HepG2 (cell line): ENCODE measurements around the gene JPH3. TPM values are rescaled to one million over a fixed set of nuclear protein-coding genes. Genes with fewer than 3 reads are reported as not detected.

Experiments
- ARID2 ChIP-seq: sonication (generic); formaldehyde crosslinking; IDR thresholded peaks from 2 replicates; pipeline ENCODE4 v1.8.1; 2022; ENCODE audit warnings: mild to moderate bottlenecking, missing genetic modification reagents, borderline replicate concordance
- EEA1 ChIP-seq: sonication (generic); formaldehyde crosslinking; IDR thresholded peaks from 2 replicates; pipeline ENCODE4 v1.5.1; 2020; ENCODE audit warnings: mild to moderate bottlenecking, missing genetic modification reagents, borderline replicate concordance
- IKZF1 ChIP-seq: fragments of 450-650 bp; IDR thresholded peaks from 2 replicates; pipeline ENCODE4 v1.7.1; 2016
- KLF13 ChIP-seq: sonication (generic); formaldehyde crosslinking; IDR thresholded peaks from 2 replicates; pipeline ENCODE4 v1.4.0; 2020; ENCODE audit warnings: mild to moderate bottlenecking, missing genetic modification reagents
- KLF16 ChIP-seq, 2 experiments: sonication (generic) in 1 of 2; formaldehyde crosslinking in 1 of 2; IDR thresholded peaks; 2 replicates each; pipeline versions ENCODE4 v1.6.1 to v1.8.0; 2016 to 2023; ENCODE audit warnings: missing genetic modification reagents in 2 of 2, missing compliant biosample characterization in 1 of 2
- MAZ ChIP-seq, 2 experiments: sonication (generic) in 1 of 2; formaldehyde crosslinking in 1 of 2; IDR thresholded peaks; 2 replicates each; pipeline versions ENCODE4 v1.5.0 to v1.6.1; 2012 to 2020; ENCODE audit warnings: low read depth in 2 of 2, mild to moderate bottlenecking in 2 of 2, borderline replicate concordance in 1 of 2, improper control_type of control experiment in 1 of 2, low read length in 1 of 2, missing genetic modification reagents in 1 of 2, moderate library complexity in 1 of 2
- NFATC3 ChIP-seq: sonication (generic); formaldehyde crosslinking; IDR thresholded peaks from 2 replicates; pipeline ENCODE4 v1.5.1; 2020; ENCODE audit warnings: mild to moderate bottlenecking, missing genetic modification reagents
- NONO ChIP-seq, 2 experiments: fragments of 450-650 bp in 1 of 2; sonication (generic) in 1 of 2; formaldehyde crosslinking in 1 of 2; IDR thresholded peaks in 1 of 2; conservative IDR thresholded peaks in 1 of 2; 2 replicates each; pipeline versions ENCODE4 v1.6.1 to v1.8.0; 2017 to 2022; ENCODE audit warnings: mild to moderate bottlenecking in 1 of 2, missing genetic modification reagents in 1 of 2, moderate library complexity in 1 of 2
- XBP1 ChIP-seq: sonication (generic); formaldehyde crosslinking; IDR thresholded peaks from 2 replicates; pipeline ENCODE4 v1.5.0; 2020; ENCODE audit warnings: missing genetic modification reagents
- ZNF10 ChIP-seq: sonication (generic); formaldehyde crosslinking; IDR thresholded peaks from 2 replicates; pipeline ENCODE4 v1.4.0; 2020; ENCODE audit warnings: mild to moderate bottlenecking, low read depth, missing genetic modification reagents, borderline replicate concordance
- ZNF329 ChIP-seq: sonication (generic); formaldehyde crosslinking; IDR thresholded peaks from 2 replicates; pipeline ENCODE4 v1.9.0; 2021; ENCODE audit warnings: low read depth, mild to moderate bottlenecking, missing genetic modification reagents
- ZNF598 ChIP-seq: sonication (generic); formaldehyde crosslinking; IDR thresholded peaks from 2 replicates; pipeline ENCODE4 v1.5.1; 2020; ENCODE audit warnings: mild to moderate bottlenecking, missing genetic modification reagents, borderline replicate concordance
- ZNF776 ChIP-seq: sonication (generic); formaldehyde crosslinking; IDR thresholded peaks from 2 replicates; pipeline ENCODE4 v1.4.0; 2020; ENCODE audit warnings: mild to moderate bottlenecking, missing genetic modification reagents
- ZSCAN12 ChIP-seq: sonication (generic); formaldehyde crosslinking; IDR thresholded peaks from 2 replicates; pipeline ENCODE4 v1.9.0; 2021; ENCODE audit warnings: mild to moderate bottlenecking, missing genetic modification reagents
- polyA plus RNA-seq, 8 experiments: library from polyadenylated mRNA; depleted of rRNA in 3 of 8; stranded (reverse) in 7 of 8; unstranded in 1 of 8; fragments of >200 nt; fragmentation: Illumina TruSeq in 4 of 8; extraction: Trizol in 4 of 8; gene quantifications; 2 replicates each; pipeline versions ENCODE4 v1.2.1 to v1.2.3, GENCODE V29; 2011 to 2016; ENCODE audit warnings: low read depth in 4 of 8, missing spikeins in 1 of 8, mixed read lengths in 1 of 8; ENCODE audit not compliant: insufficient read depth in 1 of 8
- total RNA-seq, 5 experiments: library from RNA; depleted of rRNA; stranded (reverse); fragments of >200 nt; fragmentation: Illumina TruSeq; extraction: Trizol; gene quantifications; 2 replicates each; pipeline ENCODE4 v1.2.3, GENCODE V29; 2016; ENCODE audit warnings: low read depth in 1 of 5
- TF ChIP-seq, protein P1 (sequence below): sonication (generic); formaldehyde crosslinking; IDR thresholded peaks from 2 replicates; pipeline ENCODE4 v1.5.1; 2020; ENCODE audit warnings: mild to moderate bottlenecking, missing genetic modification reagents, moderate library complexity
- TF ChIP-seq, protein P2 (sequence below): IDR thresholded peaks from 2 replicates; pipeline ENCODE4 v1.6.1; 2016
- TF ChIP-seq, protein P3 (sequence below): IDR thresholded peaks from 2 replicates; pipeline ENCODE4 v1.6.1; 2012; ENCODE audit warnings: inconsistent platforms
- TF ChIP-seq, protein P4 (sequence below): sonication (generic); formaldehyde crosslinking; IDR thresholded peaks from 2 replicates; pipeline ENCODE4 v1.9.0; 2021; ENCODE audit warnings: missing genetic modification reagents, borderline replicate concordance
- TF ChIP-seq, protein P5 (sequence below): sonication (generic); formaldehyde crosslinking; IDR thresholded peaks from 2 replicates; pipeline ENCODE4 v1.9.0; 2021; ENCODE audit warnings: missing genetic modification reagents, borderline replicate concordance

JPH3 gene
- total and polyA plus RNA-seq, 2 of the 13 experiments (the other 11 are each of a cell fraction or from before 2014, with no cell fraction given), result not detected

DNA sequence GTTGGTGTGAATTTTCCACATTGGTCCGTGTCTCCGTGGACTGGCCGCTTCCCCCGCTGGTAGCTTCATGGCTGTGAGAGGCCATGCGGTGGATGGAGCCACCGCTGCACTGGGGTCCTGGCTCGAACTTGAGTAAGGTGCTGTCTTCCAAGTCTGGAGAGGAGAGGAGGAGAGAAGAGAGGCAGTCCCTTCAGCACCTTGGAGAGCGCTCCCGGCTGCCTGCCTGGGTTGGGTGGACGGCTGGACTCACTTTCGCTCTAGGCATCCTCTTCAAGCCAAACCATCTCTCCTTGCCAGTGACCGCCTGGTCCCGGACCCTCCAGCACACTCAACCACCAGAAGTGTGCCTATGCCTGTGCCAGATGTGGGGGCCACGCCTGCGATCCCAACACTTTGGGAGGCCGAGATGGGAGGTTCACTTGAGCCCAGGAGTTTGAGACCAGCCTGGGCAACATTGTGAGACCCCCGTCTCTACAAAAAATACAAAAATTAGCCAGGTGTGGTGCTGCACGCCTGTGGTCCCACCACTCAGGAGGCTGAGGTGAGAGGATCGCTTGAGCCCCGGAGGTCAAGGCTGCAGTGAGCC lies 6.2 kb downstream of the JPH3 start (continued):
- TF ChIP-seq ZNF10 (no peak), ZNF598 (CRISPR knock-in tag) (no peak), ZNF776 (no peak; the same call in 1 of the 2 replicates), XBP1 (CRISPR knock-in tag) (peak; percentile 31; the same call in 1 of the 2 replicates), ZSCAN12 (peak; percentile 82; the same call in 1 of the 2 replicates), MAZ (IDR thresholded peaks at IDR 0.05; ENCODE audit: borderline replicate concordance, low read depth, low read length) (no peak), MAZ (CRISPR knock-in tag; IDR thresholded peaks at IDR 0.05; ENCODE audit: low read depth) (no peak), EEA1 (CRISPR knock-in tag) (0 out of 2 replicates have a peak, but pooled peaks have one; percentile 52), IKZF1 (no peak), NFATC3 (CRISPR knock-in tag) (no peak; the same call in 1 of the 2 replicates), ZNF329 (CRISPR knock-in tag) (0 out of 2 replicates have a peak, but pooled peaks have one; percentile 3), ARID2 (CRISPR knock-in tag) (no peak), KLF16 (CRISPR knock-in tag; IDR thresholded peaks at IDR 0.05) (peak; percentile 55 to 96), KLF13 (CRISPR knock-in tag) (no peak), NONO (IDR thresholded peaks at IDR 0.05) (no peak), NONO (CRISPR knock-in tag; conservative IDR thresholded peaks at IDR 0.05) (no peak)
- TF ChIP-seq, protein P1, sequence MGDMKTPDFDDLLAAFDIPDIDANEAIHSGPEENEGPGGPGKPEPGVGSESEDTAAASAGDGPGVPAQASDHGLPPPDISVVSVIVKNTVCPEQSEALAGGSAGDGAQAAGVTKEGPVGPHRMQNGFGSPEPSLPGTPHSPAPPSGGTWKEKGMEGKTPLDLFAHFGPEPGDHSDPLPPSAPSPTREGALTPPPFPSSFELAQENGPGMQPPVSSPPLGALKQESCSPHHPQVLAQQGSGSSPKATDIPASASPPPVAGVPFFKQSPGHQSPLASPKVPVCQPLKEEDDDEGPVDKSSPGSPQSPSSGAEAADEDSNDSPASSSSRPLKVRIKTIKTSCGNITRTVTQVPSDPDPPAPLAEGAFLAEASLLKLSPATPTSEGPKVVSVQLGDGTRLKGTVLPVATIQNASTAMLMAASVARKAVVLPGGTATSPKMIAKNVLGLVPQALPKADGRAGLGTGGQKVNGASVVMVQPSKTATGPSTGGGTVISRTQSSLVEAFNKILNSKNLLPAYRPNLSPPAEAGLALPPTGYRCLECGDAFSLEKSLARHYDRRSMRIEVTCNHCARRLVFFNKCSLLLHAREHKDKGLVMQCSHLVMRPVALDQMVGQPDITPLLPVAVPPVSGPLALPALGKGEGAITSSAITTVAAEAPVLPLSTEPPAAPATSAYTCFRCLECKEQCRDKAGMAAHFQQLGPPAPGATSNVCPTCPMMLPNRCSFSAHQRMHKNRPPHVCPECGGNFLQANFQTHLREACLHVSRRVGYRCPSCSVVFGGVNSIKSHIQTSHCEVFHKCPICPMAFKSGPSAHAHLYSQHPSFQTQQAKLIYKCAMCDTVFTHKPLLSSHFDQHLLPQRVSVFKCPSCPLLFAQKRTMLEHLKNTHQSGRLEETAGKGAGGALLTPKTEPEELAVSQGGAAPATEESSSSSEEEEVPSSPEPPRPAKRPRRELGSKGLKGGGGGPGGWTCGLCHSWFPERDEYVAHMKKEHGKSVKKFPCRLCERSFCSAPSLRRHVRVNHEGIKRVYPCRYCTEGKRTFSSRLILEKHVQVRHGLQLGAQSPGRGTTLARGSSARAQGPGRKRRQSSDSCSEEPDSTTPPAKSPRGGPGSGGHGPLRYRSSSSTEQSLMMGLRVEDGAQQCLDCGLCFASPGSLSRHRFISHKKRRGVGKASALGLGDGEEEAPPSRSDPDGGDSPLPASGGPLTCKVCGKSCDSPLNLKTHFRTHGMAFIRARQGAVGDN (CRISPR knock-in tag), result peak; percentile 45
- TF ChIP-seq, protein P2, sequence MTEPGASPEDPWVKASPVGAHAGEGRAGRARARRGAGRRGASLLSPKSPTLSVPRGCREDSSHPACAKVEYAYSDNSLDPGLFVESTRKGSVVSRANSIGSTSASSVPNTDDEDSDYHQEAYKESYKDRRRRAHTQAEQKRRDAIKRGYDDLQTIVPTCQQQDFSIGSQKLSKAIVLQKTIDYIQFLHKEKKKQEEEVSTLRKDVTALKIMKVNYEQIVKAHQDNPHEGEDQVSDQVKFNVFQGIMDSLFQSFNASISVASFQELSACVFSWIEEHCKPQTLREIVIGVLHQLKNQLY (CRISPR knock-in tag), result no peak
- TF ChIP-seq, protein P3, sequence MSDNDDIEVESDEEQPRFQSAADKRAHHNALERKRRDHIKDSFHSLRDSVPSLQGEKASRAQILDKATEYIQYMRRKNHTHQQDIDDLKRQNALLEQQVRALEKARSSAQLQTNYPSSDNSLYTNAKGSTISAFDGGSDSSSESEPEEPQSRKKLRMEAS, result no peak
- TF ChIP-seq, protein P4, sequence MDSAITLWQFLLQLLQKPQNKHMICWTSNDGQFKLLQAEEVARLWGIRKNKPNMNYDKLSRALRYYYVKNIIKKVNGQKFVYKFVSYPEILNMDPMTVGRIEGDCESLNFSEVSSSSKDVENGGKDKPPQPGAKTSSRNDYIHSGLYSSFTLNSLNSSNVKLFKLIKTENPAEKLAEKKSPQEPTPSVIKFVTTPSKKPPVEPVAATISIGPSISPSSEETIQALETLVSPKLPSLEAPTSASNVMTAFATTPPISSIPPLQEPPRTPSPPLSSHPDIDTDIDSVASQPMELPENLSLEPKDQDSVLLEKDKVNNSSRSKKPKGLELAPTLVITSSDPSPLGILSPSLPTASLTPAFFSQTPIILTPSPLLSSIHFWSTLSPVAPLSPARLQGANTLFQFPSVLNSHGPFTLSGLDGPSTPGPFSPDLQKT (CRISPR knock-in tag), result no peak; the same call in 1 of the 2 replicates
- TF ChIP-seq, protein P5, sequence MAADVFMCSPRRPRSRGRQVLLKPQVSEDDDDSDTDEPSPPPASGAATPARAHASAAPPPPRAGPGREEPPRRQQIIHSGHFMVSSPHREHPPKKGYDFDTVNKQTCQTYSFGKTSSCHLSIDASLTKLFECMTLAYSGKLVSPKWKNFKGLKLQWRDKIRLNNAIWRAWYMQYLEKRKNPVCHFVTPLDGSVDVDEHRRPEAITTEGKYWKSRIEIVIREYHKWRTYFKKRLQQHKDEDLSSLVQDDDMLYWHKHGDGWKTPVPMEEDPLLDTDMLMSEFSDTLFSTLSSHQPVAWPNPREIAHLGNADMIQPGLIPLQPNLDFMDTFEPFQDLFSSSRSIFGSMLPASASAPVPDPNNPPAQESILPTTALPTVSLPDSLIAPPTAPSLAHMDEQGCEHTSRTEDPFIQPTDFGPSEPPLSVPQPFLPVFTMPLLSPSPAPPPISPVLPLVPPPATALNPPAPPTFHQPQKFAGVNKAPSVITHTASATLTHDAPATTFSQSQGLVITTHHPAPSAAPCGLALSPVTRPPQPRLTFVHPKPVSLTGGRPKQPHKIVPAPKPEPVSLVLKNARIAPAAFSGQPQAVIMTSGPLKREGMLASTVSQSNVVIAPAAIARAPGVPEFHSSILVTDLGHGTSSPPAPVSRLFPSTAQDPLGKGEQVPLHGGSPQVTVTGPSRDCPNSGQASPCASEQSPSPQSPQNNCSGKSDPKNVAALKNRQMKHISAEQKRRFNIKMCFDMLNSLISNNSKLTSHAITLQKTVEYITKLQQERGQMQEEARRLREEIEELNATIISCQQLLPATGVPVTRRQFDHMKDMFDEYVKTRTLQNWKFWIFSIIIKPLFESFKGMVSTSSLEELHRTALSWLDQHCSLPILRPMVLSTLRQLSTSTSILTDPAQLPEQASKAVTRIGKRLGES, result no peak
